HG03139 (cell line): ENCODE results near the gene AKR1C2.
"Not testable (repeated sequence)": the region's sequence is repeated elsewhere in the genome, so short reads cannot be mapped to it uniquely, and the experiment has no call there.

Experiments used
- ATAC-seq: cut with Tn5 transposase; IDR thresholded peaks from one replicate; pipeline ENCODE4 v1.9.1; 2021; ENCODE audit not compliant: unreplicated experiment

Gene AKR1C2

GRCh38 chr10:5003127-5004029, at the start of gene AKR1C2:
TSS of gene AKR1C2 (minus strand) at chr10:5003857. CDS start at chr10:5003835, 22 bp downstream.
- not testable (repeated sequence) for ATAC-seq

GRCh38 chr10:5052951-5053500, 49.4 kb upstream of the AKR1C2 start:
- ATAC-seq, result not testable (repeated sequence)

- no peak for ATAC-seq
Measured at GRCh38 chr10:5047912-5048628, 44.4 kb upstream of the AKR1C2 start.

GRCh38 chr10:5047055-5047454, 43.4 kb upstream of the AKR1C2 start:
- ATAC-seq, result not testable (repeated sequence)

- ATAC-seq, result no peak
Measured at GRCh38 chr10:5046410-5046809, 42.8 kb upstream of the AKR1C2 start.

- no peak for ATAC-seq
Measured at GRCh38 chr10:5045095-5045494, 41.4 kb upstream of the AKR1C2 start.

- ATAC-seq, result no peak
Measured at GRCh38 chr10:5043716-5044115, 40.1 kb upstream of the AKR1C2 start.

GRCh38 chr10:5042922-5043321, 39.3 kb upstream of the AKR1C2 start:
- ATAC-seq, result no peak

- ATAC-seq, result no peak
Measured at GRCh38 chr10:5041471-5042023, 37.9 kb upstream of the AKR1C2 start.

GRCh38 chr10:5040781-5041470, 37.3 kb upstream of the AKR1C2 start:
- ATAC-seq, result no peak

- no peak for ATAC-seq
Measured at GRCh38 chr10:5040010-5040673, 36.5 kb upstream of the AKR1C2 start.

- ATAC-seq, result no peak
Measured at GRCh38 chr10:5038733-5039132, 35.1 kb upstream of the AKR1C2 start.

GRCh38 chr10:5038101-5038500, 34.4 kb upstream of the AKR1C2 start:
- no peak for ATAC-seq

- no peak for ATAC-seq
Measured at GRCh38 chr10:5036511-5036910, 32.9 kb upstream of the AKR1C2 start.

- ATAC-seq, result no peak
Measured at GRCh38 chr10:5035356-5035755, 31.7 kb upstream of the AKR1C2 start.

- ATAC-seq, result no peak
Measured at GRCh38 chr10:5034588-5034987, 30.9 kb upstream of the AKR1C2 start.

- no peak for ATAC-seq
Measured at GRCh38 chr10:5033061-5033778, 29.6 kb upstream of the AKR1C2 start.

- ATAC-seq, result not testable (repeated sequence)
Measured at GRCh38 chr10:5032444-5032843, 28.8 kb upstream of the AKR1C2 start.

- not testable (repeated sequence) for ATAC-seq
Measured at GRCh38 chr10:5031588-5031987, 27.9 kb upstream of the AKR1C2 start.

- ATAC-seq, result no peak
Measured at GRCh38 chr10:5030989-5031388, 27.3 kb upstream of the AKR1C2 start.
